Activated T-cell treated with anti-CD3 and anti-CD28 coated beads, Interleukin-2, amount 50 U/mL, for 24 hours (primary cell): ENCODE results near the gene POC5.

Source experiments
- DNase-seq: peaks from one replicate; pipeline ENCODE4 v3.0.0-alpha.2; 2020
- H3K27ac Mint-ChIP-seq: 2 replicates; pipeline ENCODE4 v1.8.0; 2020; ENCODE audit warnings: mild to moderate bottlenecking, mixed read lengths
- H3K27me3 Mint-ChIP-seq: 2 replicates; pipeline ENCODE4 v1.8.0; 2020; ENCODE audit warnings: mixed read lengths
- H3K36me3 Mint-ChIP-seq: 2 replicates; pipeline ENCODE4 v1.8.0; 2020; ENCODE audit warnings: low read depth, mixed read lengths
- H3K4me1 Mint-ChIP-seq: 2 replicates; pipeline ENCODE4 v1.8.0; 2020; ENCODE audit warnings: low read depth, mixed read lengths
- H3K4me3 Mint-ChIP-seq: 2 replicates; pipeline ENCODE4 v1.8.0; 2020; ENCODE audit warnings: mild to moderate bottlenecking, moderate library complexity, mixed read lengths
- H3K9me3 Mint-ChIP-seq: 2 replicates; pipeline ENCODE4 v1.8.0; 2020; ENCODE audit warnings: mixed read lengths

Gene POC5

DNA sequence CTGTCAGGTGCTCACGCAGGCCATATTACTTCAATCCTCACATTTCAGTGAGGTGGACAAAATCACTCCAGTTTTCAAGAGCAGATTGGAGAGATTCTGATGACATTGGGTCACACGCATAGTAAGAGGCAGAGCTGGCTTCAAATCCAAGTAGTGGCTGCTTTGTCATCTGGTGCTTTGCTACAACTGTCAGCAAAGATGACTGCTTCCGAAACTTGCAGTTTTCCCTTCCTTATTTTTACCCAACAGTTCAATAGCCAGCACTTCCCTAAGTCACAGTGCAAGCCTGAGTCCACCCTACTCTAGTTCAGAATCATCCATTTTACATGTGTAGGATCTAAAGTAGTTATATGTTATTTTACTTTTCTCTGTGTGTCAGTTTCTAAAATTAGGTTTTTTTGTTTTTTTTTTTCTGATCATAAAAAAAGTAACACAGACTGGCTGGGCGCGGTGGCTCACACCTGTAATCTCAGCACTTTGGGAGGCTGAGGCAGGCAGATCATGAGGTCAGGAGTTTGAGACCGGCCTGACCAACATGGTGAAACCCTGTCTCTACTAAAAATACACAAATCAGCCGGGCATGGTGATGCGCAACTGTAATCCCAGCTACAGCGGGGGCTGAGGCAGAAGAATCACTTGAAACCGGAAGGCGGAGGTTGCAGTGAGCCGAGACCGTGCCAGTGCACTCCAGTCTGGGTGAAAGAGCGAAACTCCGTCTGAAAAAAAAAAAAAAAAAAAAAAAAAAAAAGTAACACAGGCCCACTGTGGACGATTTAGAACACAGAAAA, 56.4 kb downstream of the POC5 start:
- no peaks in the 10 kb centered on the region for H3K27me3 Mint-ChIP-seq
- no peak for DNase-seq
- peaks cover 2% of the 10 kb centered on the region for H3K4me1 Mint-ChIP-seq
- H3K36me3 Mint-ChIP-seq: no peaks in the 10 kb centered on the region
- no peak overlapping the region for H3K4me3 Mint-ChIP-seq
- H3K27ac Mint-ChIP-seq: no peak overlapping the region
- H3K9me3 Mint-ChIP-seq: no peaks in the 10 kb centered on the region

DNA sequence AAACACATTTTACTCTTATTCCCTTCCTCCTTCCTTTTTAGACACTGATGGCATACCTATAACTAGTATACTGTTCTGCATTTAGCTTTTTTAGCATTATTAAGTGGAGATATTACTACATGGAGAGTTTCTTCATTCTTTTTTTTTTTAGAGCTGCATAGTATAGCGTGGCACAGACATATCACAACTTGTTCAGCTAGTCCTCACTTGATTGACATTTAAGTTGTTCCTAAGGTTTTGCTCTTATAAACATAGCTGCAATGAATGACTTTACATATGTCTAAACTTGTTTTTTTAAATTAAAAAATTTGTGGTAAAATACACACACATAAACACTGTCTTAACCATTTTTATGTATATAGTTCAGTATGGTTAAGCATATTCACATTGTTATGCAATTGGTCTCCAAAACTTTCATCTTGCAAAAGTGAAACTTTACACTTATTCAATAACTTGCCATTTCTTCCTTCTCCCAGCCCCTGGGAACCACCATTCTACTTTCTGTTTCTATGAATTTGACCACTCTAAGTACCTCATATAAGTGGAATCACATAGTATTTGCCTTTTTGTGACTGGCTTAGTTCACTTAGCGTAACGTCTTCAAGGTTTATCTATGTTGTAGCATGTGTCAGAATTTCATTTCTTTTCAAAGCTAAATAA, 57.3 kb downstream of the POC5 start:
- Mint-ChIP-seq H3K9me3 (no peaks in the 10 kb centered on the region), H3K4me3 (no peak overlapping the region), H3K27ac (no peak overlapping the region), H3K4me1 (peaks cover 2% of the 10 kb centered on the region), H3K36me3 (no peaks in the 10 kb centered on the region), H3K27me3 (no peaks in the 10 kb centered on the region)
- no peak for DNase-seq

- DNase-seq: no peak
- Mint-ChIP-seq H3K36me3 (no peaks in the 10 kb centered on the region), H3K4me1 (peaks cover 2% of the 10 kb centered on the region), H3K9me3 (no peaks in the 10 kb centered on the region), H3K27me3 (peaks cover 2% of the 10 kb centered on the region), H3K4me3 (no peak overlapping the region), H3K27ac (no peak overlapping the region)
Observed at GRCh38 chr5:75656311-75657003, 60.8 kb downstream of the POC5 start.

GRCh38 chr5:75654693-75655295, 62.4 kb downstream of the POC5 start:
- peaks cover 2% of the 10 kb centered on the region for H3K27me3 Mint-ChIP-seq
- H3K36me3 Mint-ChIP-seq: no peaks in the 10 kb centered on the region
- no peak overlapping the region for H3K4me3 Mint-ChIP-seq
- no peak for DNase-seq
- H3K9me3 Mint-ChIP-seq: no peaks in the 10 kb centered on the region
- no peak overlapping the region for H3K27ac Mint-ChIP-seq
- no peaks in the 10 kb centered on the region for H3K4me1 Mint-ChIP-seq

- no peak overlapping the region for H3K4me3 Mint-ChIP-seq
- no peak overlapping the region for H3K27ac Mint-ChIP-seq
- no peaks in the 10 kb centered on the region for H3K9me3 Mint-ChIP-seq
- no peaks in the 10 kb centered on the region for H3K36me3 Mint-ChIP-seq
- no peak for DNase-seq
- peaks cover 3% of the 10 kb centered on the region for H3K4me1 Mint-ChIP-seq
- peaks cover 2% of the 10 kb centered on the region for H3K27me3 Mint-ChIP-seq
Observed at GRCh38 chr5:75653521-75653920, 63.7 kb downstream of the POC5 start.

- Mint-ChIP-seq H3K4me1 (peaks cover 6% of the 10 kb centered on the region), H3K36me3 (no peaks in the 10 kb centered on the region), H3K9me3 (peaks cover 3% of the 10 kb centered on the region), H3K4me3 (no peak overlapping the region), H3K27me3 (peaks cover 2% of the 10 kb centered on the region), H3K27ac (no peak overlapping the region)
- DNase-seq: no peak
Observed at GRCh38 chr5:75651575-75652238, 65.5 kb downstream of the POC5 start.

GRCh38 chr5:75648712-75649111, 68.5 kb downstream of the POC5 start:
- Mint-ChIP-seq H3K4me1 (peaks cover 6% of the 10 kb centered on the region), H3K36me3 (no peaks in the 10 kb centered on the region), H3K4me3 (no peak overlapping the region), H3K27me3 (no peaks in the 10 kb centered on the region), H3K27ac (no peak overlapping the region), H3K9me3 (peaks cover 3% of the 10 kb centered on the region)
- DNase-seq: no peak

- H3K4me1 Mint-ChIP-seq: no peaks in the 10 kb centered on the region
- no peak for DNase-seq
- no peak overlapping the region for H3K27ac Mint-ChIP-seq
- no peaks in the 10 kb centered on the region for H3K36me3 Mint-ChIP-seq
- H3K4me3 Mint-ChIP-seq: no peak overlapping the region
- H3K9me3 Mint-ChIP-seq: peaks cover 3% of the 10 kb centered on the region
- peaks cover 8% of the 10 kb centered on the region for H3K27me3 Mint-ChIP-seq
Observed at GRCh38 chr5:75640826-75641225, 76.4 kb downstream of the POC5 start.

- Mint-ChIP-seq H3K4me1 (no peaks in the 10 kb centered on the region), H3K27me3 (peaks cover 8% of the 10 kb centered on the region), H3K9me3 (peaks cover 3% of the 10 kb centered on the region), H3K4me3 (no peak overlapping the region), H3K27ac (no peak overlapping the region), H3K36me3 (no peaks in the 10 kb centered on the region)
- DNase-seq: no peak
Observed at GRCh38 chr5:75640395-75640794, 76.8 kb downstream of the POC5 start.

GRCh38 chr5:75639535-75640311, 77.5 kb downstream of the POC5 start:
- Mint-ChIP-seq H3K9me3 (peaks cover 3% of the 10 kb centered on the region), H3K27ac (no peak overlapping the region), H3K4me3 (no peak overlapping the region), H3K36me3 (no peaks in the 10 kb centered on the region), H3K4me1 (no peaks in the 10 kb centered on the region), H3K27me3 (peaks cover 8% of the 10 kb centered on the region)
- no peak for DNase-seq

DNA sequence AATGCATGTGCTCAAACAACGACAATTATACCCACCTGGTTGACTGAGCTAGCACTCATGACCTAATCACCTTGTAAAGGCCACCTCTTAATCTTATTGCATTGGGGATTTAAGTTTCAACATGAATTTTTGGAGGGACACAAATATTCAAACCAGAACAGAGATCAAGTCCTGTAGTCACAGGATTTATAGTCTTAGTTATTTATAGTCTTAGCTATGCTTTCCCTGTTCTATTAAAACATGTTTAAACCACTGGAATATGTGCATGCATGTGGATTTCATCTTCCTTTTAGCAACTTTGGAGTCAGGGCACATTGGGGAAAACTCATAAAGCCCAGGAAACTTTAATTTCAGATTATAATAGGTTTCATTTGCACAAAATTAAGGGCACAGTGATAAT, 79.3 kb downstream of the POC5 start:
- H3K4me3 Mint-ChIP-seq: no peak overlapping the region
- DNase-seq: no peak
- H3K27me3 Mint-ChIP-seq: peaks cover 8% of the 10 kb centered on the region
- no peaks in the 10 kb centered on the region for H3K4me1 Mint-ChIP-seq
- H3K9me3 Mint-ChIP-seq: peaks cover 7% of the 10 kb centered on the region
- no peak overlapping the region for H3K27ac Mint-ChIP-seq
- H3K36me3 Mint-ChIP-seq: no peaks in the 10 kb centered on the region

GRCh38 chr5:75632321-75632720, 84.9 kb downstream of the POC5 start:
- Mint-ChIP-seq H3K36me3 (no peaks in the 10 kb centered on the region), H3K4me1 (no peaks in the 10 kb centered on the region), H3K27me3 (peaks cover 8% of the 10 kb centered on the region), H3K9me3 (peaks cover 4% of the 10 kb centered on the region), H3K4me3 (no peak overlapping the region), H3K27ac (no peak overlapping the region)
- no peak for DNase-seq

- Mint-ChIP-seq H3K27ac (no peak overlapping the region), H3K9me3 (peaks cover 4% of the 10 kb centered on the region), H3K4me1 (no peaks in the 10 kb centered on the region), H3K36me3 (no peaks in the 10 kb centered on the region), H3K27me3 (no peaks in the 10 kb centered on the region), H3K4me3 (no peak overlapping the region)
- DNase-seq: no peak
Observed at GRCh38 chr5:75630875-75631274, 86.4 kb downstream of the POC5 start.

- no peak for DNase-seq
- H3K27ac Mint-ChIP-seq: no peak overlapping the region
- no peaks in the 10 kb centered on the region for H3K9me3 Mint-ChIP-seq
- no peaks in the 10 kb centered on the region for H3K4me1 Mint-ChIP-seq
- no peak overlapping the region for H3K4me3 Mint-ChIP-seq
- H3K27me3 Mint-ChIP-seq: no peaks in the 10 kb centered on the region
- no peaks in the 10 kb centered on the region for H3K36me3 Mint-ChIP-seq
Observed at GRCh38 chr5:75627801-75628200, 89.4 kb downstream of the POC5 start.
